ENCODE measurements around the gene CEP43. TPM values are rescaled to one million over a fixed set of nuclear protein-coding genes. Genes with fewer than 3 reads are reported as not detected.

The CEP43 gene
- total and polyA plus RNA-seq, 5 donors, result 6.5 to 10.7 (median 9.0) TPM

DNA sequence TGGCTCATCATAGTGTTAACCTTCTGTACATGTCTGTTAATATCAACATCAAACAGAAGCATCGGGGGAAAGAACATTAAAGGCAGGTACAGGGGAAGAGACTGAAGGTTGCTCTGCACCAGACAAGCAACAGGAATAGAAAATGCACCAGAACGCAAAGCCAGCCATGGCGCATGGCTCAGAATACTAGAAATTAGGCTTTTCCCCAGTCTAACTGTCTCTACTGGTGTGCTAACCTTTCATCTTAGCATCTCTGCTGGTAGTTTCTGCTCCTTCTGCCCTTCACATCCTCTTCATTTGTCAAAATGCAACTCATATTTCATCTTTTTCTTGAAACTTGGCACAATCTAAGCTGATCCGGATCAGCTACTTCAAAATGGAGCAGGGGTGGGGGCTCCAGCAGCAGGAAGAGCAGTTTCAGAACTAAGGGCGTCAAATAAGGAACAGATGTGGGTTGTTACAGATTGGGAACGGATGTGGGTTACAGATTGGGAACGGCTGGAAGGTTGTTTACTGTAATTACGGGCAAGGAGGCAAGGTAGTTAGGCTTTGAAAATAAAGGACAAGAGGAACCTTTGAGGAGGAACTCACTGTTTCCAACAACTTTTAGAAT lies 29.7 kb upstream of the CEP43 start:
- no peaks in the 10 kb centered on the region for H3K4me1 ChIP-seq (ENCODE audit: control insufficient read depth, insufficient read depth, low read length)
- H3K27me3 ChIP-seq (ENCODE audit: control insufficient read depth, insufficient read depth), result no peaks in the 10 kb centered on the region
- 75% methylated on average over 8 of the region's 8 CpGs for WGBS
- intact Hi-C loops (cut with DNase I), result no loop called here
- H3K27ac ChIP-seq (ENCODE audit: low read length), result no peak overlapping the region
- DNase-seq (no peak), ATAC-seq (no peak)
- no peaks in the 10 kb centered on the region for H3K9me3 ChIP-seq (ENCODE audit: control insufficient read depth, low read length)
- no peak overlapping the region for H3K4me3 ChIP-seq (ENCODE audit: low read length)

DNA sequence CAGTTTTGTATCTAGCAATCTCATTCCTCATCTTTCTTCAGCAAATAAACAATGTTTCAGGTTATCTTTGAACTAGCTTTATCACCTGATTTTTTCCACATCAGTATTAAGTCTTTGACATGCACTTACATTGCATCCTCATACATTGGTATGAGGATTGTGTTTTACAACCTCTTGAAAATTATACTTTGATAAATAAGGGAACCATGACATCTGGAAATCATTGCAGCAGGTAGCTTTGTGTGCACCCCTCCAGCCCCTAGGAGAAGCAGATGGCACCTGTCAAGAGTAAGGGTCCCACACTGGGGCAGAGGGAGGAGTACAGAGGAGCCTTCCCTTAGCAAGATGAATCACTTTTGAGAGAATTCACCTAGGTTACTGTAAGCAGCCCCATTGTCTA lies 29.1 kb upstream of the CEP43 start:
- Histone ChIP-seq H3K27ac (ENCODE audit: low read length) (no peak overlapping the region), H3K9me3 (ENCODE audit: control insufficient read depth, low read length) (no peaks in the 10 kb centered on the region), H3K4me3 (ENCODE audit: low read length) (no peak overlapping the region), H3K27me3 (ENCODE audit: control insufficient read depth, insufficient read depth) (no peaks in the 10 kb centered on the region), H3K4me1 (ENCODE audit: control insufficient read depth, insufficient read depth, low read length) (no peaks in the 10 kb centered on the region)
- DNase-seq (no peak), ATAC-seq (no peak)
- intact Hi-C loops (cut with DNase I), result no loop called here

DNA sequence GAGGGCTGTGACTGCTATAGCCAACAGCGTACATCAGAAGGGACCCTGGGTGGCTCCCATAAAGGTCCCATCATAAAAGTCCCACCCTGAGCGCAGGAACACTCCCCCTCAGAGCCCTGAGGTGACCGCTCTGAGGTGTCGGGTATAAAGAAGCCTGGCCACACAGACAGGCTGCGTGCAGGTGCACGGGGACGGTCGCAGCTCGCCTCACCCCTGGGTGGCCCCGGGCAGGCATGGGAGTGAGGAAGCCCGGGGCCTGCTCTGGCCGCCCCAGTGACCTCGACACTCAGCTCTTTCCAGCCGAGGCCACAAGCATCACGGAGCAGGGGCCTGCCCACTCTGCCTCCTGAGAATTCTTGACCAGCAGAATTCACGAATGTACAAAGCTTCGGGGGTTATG lies 28.4 kb upstream of the CEP43 start:
- H3K27me3 ChIP-seq (ENCODE audit: control insufficient read depth, insufficient read depth), result no peaks in the 10 kb centered on the region
- H3K9me3 ChIP-seq (ENCODE audit: control insufficient read depth, low read length), result no peaks in the 10 kb centered on the region
- H3K4me1 ChIP-seq (ENCODE audit: control insufficient read depth, insufficient read depth, low read length), result no peaks in the 10 kb centered on the region
- no peak for DNase-seq
- ATAC-seq, result no peak
- intact Hi-C loops (cut with DNase I), result no loop called here
- 88% methylated on average over 17 of the region's 17 CpGs for WGBS
- H3K4me3 ChIP-seq (ENCODE audit: low read length), result no peak overlapping the region
- H3K27ac ChIP-seq (ENCODE audit: low read length), result no peak overlapping the region

DNA sequence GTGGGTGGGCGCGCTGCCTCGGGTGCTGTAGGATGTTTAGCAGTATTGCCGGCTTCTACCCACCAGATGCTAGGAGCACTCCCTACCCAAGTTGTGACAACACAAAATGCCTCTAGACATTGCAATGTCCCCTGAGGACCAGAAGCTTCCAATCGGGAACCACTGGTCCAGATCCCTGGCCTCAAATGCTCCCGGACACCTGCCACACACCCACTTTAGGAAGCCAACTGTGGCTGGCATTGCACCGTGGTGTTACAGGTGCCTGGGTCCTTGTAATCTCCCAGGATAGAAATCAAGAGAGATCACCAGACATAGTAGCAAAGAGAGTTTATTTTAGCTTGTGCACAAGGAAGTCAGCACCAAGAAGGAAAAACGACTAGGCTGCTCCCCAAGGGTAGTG lies 27.9 kb upstream of the CEP43 start:
- intact Hi-C loops (cut with DNase I), result no loop called here
- 89% methylated on average over 8 of the region's 8 CpGs for WGBS
- DNase-seq (no peak), ATAC-seq (no peak)
- Histone ChIP-seq H3K9me3 (ENCODE audit: control insufficient read depth, low read length) (no peaks in the 10 kb centered on the region), H3K27me3 (ENCODE audit: control insufficient read depth, insufficient read depth) (no peaks in the 10 kb centered on the region), H3K4me3 (ENCODE audit: low read length) (no peak overlapping the region), H3K27ac (ENCODE audit: low read length) (no peak overlapping the region), H3K4me1 (ENCODE audit: control insufficient read depth, insufficient read depth, low read length) (no peaks in the 10 kb centered on the region)

DNA sequence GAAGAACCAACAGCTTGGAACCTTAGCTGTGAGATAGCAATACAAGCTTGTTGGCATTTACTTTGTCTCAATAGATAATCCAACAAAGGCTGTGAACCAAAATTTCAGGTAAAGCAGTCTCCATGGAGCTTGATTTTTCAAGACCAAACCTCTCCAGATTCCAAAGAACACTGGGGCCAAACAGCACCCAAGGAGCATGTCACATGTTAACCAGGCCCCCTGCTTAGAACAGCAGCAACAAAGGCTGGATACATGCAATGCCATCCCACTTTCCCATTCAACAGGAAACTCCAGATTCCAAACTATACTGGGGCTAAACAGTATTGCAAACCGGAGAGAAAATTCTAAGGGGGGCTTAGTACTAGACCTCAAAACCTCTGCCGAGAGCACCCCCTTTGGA lies 27.1 kb upstream of the CEP43 start:
- DNase-seq (no peak), ATAC-seq (no peak)
- 99% methylated on average over 2 of the region's 2 CpGs for WGBS
- H3K27me3 ChIP-seq (ENCODE audit: control insufficient read depth, insufficient read depth), result no peaks in the 10 kb centered on the region
- H3K4me1 ChIP-seq (ENCODE audit: control insufficient read depth, insufficient read depth, low read length), result no peaks in the 10 kb centered on the region
- H3K27ac ChIP-seq (ENCODE audit: low read length), result no peak overlapping the region
- intact Hi-C loops (cut with DNase I), result no loop called here
- no peaks in the 10 kb centered on the region for H3K9me3 ChIP-seq (ENCODE audit: control insufficient read depth, low read length)
- H3K4me3 ChIP-seq (ENCODE audit: low read length), result no peak overlapping the region

DNA sequence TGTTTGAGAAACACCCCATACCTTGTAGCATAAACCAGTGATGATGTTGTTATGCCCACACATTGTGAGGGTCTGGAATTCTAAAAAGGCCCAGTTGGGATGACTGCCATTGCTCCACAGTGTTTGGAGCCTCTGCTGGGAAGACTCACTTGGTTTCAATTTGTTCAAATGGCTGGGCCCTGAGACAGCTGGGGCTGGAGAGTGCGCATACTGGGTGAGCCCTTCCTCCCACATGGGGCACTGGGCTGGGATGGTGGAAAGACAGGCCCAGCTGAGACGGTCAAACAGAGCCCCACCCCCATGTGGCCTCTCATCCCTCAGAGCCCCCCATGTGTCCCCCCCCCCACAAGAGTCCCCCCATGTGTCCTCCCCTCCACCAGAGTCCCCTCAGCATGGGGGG lies 22.6 kb upstream of the CEP43 start:
- ATAC-seq (no peak), DNase-seq (no peak)
- no peaks in the 10 kb centered on the region for H3K4me1 ChIP-seq (ENCODE audit: control insufficient read depth, insufficient read depth, low read length)
- no peak overlapping the region for H3K4me3 ChIP-seq (ENCODE audit: low read length)
- no peaks in the 10 kb centered on the region for H3K27me3 ChIP-seq (ENCODE audit: control insufficient read depth, insufficient read depth)
- no peaks in the 10 kb centered on the region for H3K9me3 ChIP-seq (ENCODE audit: control insufficient read depth, low read length)
- intact Hi-C loops (cut with DNase I), result no loop called here
- WGBS, result 89% methylated on average over 2 of the region's 2 CpGs
- no peak overlapping the region for H3K27ac ChIP-seq (ENCODE audit: low read length)

DNA sequence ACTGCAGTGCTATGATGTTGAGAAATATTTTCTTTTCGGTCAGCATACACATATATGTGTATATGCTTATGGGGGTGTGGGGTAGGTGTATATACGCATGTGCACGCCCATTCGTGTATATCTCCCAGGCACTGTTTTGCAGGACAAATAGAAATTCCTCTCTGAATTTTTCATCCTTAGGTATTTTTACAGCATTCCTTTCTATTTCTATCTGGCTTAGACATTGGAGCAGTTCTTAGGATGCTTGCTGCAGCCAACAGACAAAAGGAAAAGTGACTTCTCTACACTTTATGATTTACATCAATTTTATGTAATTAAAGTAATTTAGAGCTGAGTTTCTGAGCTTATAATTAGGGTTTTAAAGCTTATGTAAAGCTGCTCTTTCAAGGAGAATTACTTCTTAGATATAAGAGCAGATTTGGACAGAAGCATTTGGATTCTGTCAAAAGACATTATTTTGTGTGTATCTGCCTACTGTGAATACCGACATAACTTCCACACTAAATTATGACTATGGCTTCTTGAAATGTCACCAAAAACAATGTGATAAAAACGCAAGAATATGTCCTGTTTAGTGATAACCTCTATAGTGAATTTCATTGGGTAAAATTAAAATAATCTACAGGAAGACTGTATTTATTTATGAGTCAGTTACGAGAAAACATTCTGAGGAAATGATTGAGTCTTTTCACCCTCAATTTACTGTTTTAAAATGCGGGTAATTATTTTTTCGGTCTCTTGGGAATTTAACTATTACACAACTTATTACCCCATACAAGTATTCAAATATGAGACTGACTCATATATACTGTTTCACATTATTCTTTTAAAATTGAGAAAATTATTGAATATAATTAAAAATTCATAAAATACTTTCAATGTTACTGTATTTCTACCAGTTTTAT lies 21.3 kb upstream of the CEP43 start:
- Histone ChIP-seq H3K27me3 (ENCODE audit: control insufficient read depth, insufficient read depth) (no peaks in the 10 kb centered on the region), H3K9me3 (ENCODE audit: control insufficient read depth, low read length) (no peaks in the 10 kb centered on the region), H3K4me3 (ENCODE audit: low read length) (no peak overlapping the region), H3K4me1 (ENCODE audit: control insufficient read depth, insufficient read depth, low read length) (no peaks in the 10 kb centered on the region), H3K27ac (ENCODE audit: low read length) (no peak overlapping the region)
- no peak for DNase-seq
- ATAC-seq, result no peak
- intact Hi-C loops (cut with DNase I), result no loop called here
- WGBS, result 72% methylated on average over 9 of the region's 9 CpGs

DNA sequence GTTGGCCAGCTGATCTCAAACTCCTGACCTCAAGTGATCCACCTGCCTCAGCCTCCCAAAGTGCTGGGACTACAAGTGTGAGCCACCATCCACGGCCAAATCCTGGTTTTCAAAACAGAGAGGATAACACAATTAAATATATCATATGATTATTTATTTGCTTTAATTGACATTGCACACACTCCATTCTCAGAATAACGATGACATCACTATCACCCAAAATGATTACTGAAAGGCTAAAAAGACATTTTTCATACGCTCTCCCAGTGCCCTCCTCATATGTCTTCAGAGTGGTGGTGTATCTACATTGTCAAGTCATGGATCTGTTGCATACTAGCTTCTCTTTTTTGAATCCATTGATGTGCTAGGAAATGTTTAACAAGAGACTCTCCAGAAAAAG lies 18.5 kb upstream of the CEP43 start:
- ATAC-seq (no peak), DNase-seq (no peak)
- Histone ChIP-seq H3K27ac (ENCODE audit: low read length) (no peak overlapping the region), H3K4me3 (ENCODE audit: low read length) (no peak overlapping the region), H3K4me1 (ENCODE audit: control insufficient read depth, insufficient read depth, low read length) (no peaks in the 10 kb centered on the region), H3K9me3 (ENCODE audit: control insufficient read depth, low read length) (no peaks in the 10 kb centered on the region), H3K27me3 (ENCODE audit: control insufficient read depth, insufficient read depth) (no peaks in the 10 kb centered on the region)
- 97% methylated on average over 3 of the region's 3 CpGs for WGBS
- intact Hi-C loops (cut with DNase I), result loop anchor here in 2 of 4 donors (10.0 kb wide), 1 partner anchor 206 kb away; no protein-coding TSS in a partner anchor

DNA sequence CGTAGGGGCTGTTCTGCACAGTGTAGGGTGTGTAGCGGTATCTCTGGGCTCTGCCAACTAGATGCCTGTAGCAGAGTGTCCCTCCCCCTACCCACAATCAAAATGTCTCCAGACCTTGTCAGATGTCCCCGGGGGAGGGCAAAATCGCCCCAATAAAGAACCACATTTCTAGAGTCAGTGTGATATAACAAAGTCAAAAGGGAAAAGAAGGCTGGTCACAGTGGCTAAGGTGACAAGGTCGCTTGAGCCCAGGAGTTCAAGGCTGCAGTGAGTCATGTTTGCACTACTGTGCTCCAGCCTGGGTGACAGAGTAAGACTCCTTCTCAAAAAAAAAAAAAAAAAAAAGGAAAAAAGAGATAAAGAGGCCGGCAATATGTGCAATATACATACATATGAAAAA lies 11.7 kb upstream of the CEP43 start:
- DNase-seq (no peak), ATAC-seq (no peak)
- no peaks in the 10 kb centered on the region for H3K4me1 ChIP-seq (ENCODE audit: control insufficient read depth, insufficient read depth, low read length)
- intact Hi-C loops (cut with DNase I), result loop anchor here in 2 of 4 donors (10.0 kb wide), 1 partner anchor 213 kb away; no protein-coding TSS in a partner anchor
- H3K4me3 ChIP-seq (ENCODE audit: low read length), result no peak overlapping the region
- 61% methylated on average over 6 of the region's 6 CpGs for WGBS
- H3K9me3 ChIP-seq (ENCODE audit: control insufficient read depth, low read length), result no peaks in the 10 kb centered on the region
- H3K27me3 ChIP-seq (ENCODE audit: control insufficient read depth, insufficient read depth), result no peaks in the 10 kb centered on the region
- H3K27ac ChIP-seq (ENCODE audit: low read length), result no peak overlapping the region

DNA sequence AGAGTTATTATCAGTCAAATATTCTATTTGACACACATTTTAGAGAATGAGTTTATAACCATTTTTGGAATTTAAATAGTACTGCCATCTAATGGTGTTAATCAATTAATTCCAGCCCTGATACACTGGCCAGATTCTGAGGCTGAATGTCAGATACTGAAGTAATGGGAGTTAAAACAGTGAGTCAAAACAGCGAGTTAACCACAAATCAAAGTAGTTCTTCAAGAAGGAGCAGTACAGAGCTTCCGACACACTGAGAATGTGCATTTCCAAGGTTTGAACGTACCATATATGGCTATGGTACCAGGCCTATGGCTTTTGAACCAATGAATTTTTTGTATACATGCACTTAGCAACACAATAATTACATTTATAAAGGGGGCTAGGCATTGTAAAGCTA lies 11.3 kb upstream of the CEP43 start:
- ATAC-seq (no peak), DNase-seq (no peak)
- intact Hi-C loops (cut with DNase I), result loop anchor here in 2 of 4 donors (10.0 kb wide), 1 partner anchor 213 kb away; no protein-coding TSS in a partner anchor
- Histone ChIP-seq H3K9me3 (ENCODE audit: control insufficient read depth, low read length) (no peaks in the 10 kb centered on the region), H3K27ac (ENCODE audit: low read length) (no peak overlapping the region), H3K4me3 (ENCODE audit: low read length) (no peak overlapping the region), H3K27me3 (ENCODE audit: control insufficient read depth, insufficient read depth) (no peaks in the 10 kb centered on the region), H3K4me1 (ENCODE audit: control insufficient read depth, insufficient read depth, low read length) (no peaks in the 10 kb centered on the region)
- 87% methylated on average over 3 of the region's 3 CpGs for WGBS

DNA sequence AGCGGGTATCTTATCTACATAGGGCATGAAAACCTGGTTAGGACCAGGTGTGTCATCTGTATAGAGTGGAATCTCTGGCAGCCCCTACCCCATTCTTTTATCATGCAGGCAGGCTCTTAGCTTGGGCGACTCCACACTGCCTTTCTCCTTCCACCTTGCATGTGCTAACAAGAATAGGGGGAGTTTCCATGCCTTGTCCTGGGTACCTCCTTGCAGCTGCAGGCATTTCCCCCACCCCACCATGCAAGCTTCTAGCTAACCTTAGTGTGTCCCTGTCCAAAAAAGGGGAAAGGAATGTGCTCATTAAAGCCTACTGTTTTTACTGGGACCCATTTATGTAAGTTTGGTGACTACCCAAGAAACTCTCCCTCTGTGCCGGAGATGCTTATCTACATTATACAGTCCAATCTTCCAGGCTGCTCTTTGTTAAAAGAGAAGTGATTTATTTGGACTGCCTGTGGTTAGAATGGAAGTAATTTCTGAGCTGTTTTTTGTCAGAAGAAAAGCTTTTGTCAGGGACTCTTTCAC lies 10.5 kb upstream of the CEP43 start:
- no peaks in the 10 kb centered on the region for H3K4me1 ChIP-seq (ENCODE audit: control insufficient read depth, insufficient read depth, low read length)
- 81% methylated on average over 3 of the region's 3 CpGs for WGBS
- ATAC-seq, result no peak

More for the DNA sequence above, 10.5 kb upstream of the CEP43 start:
- Histone ChIP-seq H3K27ac (ENCODE audit: low read length) (no peak overlapping the region), H3K27me3 (ENCODE audit: control insufficient read depth, insufficient read depth) (no peaks in the 10 kb centered on the region), H3K4me3 (ENCODE audit: low read length) (no peak overlapping the region), H3K9me3 (ENCODE audit: control insufficient read depth, low read length) (no peaks in the 10 kb centered on the region)
- DNase-seq, result no peak
- intact Hi-C loops (cut with DNase I), result loop anchor here in 2 of 4 donors (10.0 kb wide), 1 partner anchor 214 kb away; no protein-coding TSS in a partner anchor

Data from right cardiac atrium (tissue), 5 donors.